Measurements from ENCODE around the gene IMMP2L.
"Not testable (repeated sequence)": the region's sequence is repeated elsewhere in the genome, so short reads cannot be mapped to it uniquely, and the experiment has no call there.

The IMMP2L gene

DNA sequence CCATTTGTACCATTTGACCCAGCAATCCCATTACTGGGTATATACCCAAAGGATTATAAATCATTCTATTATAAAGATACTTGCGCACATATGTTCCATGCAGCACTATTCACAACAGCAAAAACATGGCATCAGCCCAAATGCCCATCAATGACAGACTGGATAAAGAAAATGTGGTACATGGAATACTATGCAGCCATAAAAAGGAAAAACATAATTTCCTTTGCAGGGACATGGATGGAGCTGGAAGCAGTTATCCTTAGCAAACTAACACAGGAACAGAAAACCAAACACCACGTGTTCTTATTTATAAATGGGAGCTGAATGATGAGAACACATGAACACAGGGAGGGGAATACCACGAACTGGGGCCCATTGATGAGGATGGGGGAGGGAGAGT is 310.9 kb downstream of the IMMP2L start:
- DNase-seq = not testable (repeated sequence)

DNA sequence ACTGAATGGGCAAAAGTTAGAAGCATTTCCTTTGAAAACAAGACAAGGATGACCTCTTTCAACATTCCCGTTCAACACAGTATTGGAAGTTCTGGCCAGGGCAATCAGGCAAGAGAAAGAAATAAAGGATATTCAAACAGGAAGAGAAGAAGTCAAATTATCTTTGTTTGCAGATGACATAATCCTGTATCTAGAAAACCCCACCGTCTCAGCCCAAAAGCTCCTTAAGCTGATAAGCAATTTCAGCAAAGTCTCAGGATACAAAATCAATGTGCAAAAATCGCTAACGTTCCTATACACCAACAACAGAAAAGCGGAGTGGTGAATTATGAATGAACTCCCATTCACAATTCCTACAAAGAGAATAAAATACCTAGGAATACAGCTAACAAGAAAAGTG is 312.5 kb downstream of the IMMP2L start:
- DNase-seq = not testable (repeated sequence)

DNA sequence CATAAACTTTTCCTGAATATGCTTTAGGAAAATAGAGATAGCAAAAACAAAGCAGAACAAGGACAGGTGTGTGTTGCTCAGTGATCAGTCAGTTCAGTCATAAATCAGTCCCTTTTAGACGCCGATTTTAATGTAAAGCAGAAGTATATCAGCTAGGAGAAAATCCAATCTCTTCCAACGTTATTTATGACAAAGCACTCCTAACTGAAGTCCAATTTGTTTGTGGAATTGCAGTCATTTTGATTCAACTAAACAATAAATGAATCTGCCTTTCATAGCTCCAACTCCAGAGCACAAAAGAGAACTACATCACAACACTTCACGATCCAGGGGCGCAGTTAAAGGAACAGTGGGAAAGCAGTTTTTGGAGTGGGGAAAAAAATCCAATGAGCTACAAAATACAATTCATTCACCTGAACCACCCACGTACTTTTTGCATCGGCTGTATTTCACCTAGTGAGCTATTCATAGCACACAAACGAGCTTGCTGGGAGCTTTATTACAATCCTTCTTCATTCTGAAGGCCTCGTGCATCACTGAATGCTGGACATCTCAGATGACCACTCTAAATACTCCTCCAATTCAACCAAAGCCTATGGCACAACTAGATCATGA is 320.0 kb downstream of the IMMP2L start:
- DNase-seq = no peak

DNA sequence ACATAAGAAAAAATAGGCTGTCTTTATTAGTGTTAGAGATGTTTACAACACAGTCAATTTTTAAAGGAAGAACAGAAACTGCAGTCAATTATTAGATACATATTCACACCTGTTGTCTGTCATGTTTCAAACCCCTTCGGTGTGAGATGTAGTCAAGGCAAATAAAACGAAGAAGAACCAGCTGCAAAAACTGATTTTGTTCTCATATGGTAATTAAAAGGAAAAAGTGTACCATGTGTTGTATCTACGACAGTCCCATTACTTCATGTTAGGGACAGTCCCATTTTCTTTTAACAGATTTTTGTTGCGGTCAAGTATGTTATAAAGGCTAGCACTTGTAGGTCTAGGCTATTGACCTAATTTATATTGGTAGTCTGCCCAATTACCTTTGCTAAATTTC is 321.9 kb downstream of the IMMP2L start:
- no peak for DNase-seq

DNA sequence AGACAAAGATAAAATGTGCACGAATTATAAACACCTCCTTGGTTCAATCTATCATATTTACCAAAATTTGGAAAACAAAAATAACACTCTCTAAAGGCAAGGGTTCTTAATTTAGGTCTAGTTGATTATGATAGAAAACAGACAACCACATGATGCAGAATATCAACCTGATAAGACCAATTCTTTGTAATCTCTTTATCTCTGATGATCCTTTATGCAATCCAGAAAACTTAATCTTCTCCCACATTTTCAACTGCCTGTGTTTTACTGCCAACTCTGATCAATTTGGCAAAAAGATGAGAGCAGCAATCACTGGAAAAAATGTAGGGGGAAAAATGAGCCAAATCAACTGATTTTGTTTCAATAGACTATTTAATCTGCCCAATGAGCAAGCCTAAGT is 322.9 kb downstream of the IMMP2L start:
- DNase-seq = no peak

DNA sequence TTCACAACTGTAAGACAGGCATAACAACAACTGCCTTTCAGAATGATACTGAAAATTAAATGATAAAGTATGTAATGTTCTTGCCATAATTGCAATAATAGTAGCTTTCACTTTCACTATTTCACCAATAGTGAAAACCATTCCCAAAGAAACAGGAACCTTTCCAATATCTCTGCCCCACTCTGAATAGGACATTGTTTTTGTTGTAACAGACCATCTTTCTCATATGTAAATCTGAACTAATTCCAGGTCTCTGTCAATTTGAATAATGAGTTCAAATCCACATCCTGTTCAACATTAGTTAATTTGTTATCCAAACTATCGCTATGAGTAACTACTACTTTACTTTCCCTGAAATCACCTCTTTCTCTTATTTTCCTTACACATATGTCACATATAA is 323.4 kb downstream of the IMMP2L start:
- DNase-seq = no peak

DNA sequence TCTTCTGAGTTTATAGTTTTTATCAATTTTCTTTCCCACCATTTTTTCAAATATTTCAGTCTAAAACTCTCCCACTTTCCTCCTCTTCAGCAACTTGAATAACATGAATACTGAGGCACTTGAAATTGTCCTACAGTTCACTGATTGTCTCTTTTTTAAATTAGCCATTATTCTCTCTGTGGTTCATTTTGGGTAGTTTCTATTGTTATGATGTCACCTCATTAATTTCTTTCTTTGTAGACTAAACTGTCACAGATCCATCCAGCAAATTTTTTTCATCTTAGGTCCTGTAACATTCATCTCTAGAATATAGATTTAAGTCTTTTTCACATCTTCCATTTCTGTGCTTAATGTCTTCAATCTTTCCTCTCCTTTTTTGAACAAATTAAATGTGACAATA is 326.6 kb downstream of the IMMP2L start:
- no peak for DNase-seq

DNA sequence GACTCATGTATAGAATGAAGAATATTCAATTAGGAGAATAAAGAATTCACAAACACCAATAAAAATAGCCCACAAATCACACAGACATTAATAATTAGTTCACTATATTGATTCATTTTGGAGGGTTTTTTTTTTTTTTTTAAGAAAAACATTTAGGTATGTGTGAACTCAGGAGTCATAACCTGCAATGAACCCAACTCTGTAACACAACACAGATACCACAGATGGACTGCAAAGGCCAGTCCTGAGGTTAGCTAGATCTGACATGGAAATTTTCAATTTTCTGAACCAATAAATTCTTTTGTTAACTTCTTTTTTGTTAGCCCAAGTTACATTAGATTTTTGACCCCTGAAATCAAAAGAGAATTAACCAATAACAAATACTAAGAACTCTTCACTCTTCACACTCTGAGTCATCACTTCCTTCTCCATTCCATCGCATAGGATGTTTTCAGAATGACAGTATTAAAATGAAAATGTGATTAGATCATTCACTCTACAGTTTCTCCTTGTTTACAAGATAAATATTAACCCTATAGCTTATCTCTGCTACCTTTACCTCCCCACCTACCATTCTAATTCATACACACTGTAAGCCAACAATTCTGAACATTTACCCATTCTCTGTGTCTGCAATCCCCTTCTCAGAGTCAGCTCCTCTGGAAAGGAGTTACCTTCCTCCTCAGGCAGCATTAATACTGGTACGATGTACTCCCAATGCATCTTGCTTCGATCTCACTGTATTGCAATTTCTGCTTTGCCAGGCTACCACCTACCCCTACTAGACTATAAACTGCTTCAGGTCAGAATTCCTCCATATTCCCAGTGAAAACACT is 329.8 kb downstream of the IMMP2L start:
- no peak for DNase-seq

DNA sequence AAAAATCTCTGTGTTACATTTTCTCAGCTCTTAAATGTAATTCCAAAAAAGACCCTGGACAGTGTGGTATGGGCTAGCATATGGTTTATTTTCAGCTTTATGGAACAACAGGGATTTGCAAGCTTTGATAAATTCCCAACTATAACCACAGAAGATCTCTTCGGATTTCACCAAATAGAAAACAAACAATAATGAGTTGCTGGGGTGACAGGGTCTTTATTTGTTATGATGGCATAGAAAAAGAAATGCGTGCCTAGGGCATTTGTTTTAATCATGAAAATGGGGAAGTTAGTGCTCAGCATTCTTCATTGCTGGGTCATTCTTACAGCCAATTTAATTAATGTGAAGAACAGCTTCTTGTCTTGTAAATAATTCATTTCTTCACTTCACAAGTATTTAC is 332.4 kb downstream of the IMMP2L start:
- no peak for DNase-seq

DNA sequence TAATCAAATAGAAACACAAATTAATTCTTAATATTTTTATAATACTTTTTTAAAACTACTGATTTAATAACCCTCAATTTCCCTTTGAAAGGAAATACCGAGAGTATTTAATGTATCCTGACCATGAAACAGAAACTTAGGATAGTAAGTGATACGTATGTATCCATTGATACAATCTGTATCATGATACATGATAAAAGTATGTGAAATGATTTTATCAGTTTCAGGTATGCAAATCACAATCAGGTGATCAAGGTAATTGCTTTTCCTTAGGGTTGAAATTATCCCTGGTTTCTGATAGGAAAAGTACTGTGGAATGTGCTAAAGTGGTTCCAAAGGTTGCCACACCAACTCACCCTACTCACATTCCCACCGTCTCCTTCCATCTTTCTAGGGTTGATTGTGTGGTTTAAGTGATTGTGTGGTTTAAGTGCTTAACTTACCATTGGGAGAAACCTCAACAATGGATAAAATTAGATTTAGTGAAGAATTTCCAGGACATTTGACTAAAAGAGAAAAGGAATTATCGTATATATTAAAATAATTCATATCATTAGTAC is 333.0 kb downstream of the IMMP2L start:
- no peak for DNase-seq

DNA sequence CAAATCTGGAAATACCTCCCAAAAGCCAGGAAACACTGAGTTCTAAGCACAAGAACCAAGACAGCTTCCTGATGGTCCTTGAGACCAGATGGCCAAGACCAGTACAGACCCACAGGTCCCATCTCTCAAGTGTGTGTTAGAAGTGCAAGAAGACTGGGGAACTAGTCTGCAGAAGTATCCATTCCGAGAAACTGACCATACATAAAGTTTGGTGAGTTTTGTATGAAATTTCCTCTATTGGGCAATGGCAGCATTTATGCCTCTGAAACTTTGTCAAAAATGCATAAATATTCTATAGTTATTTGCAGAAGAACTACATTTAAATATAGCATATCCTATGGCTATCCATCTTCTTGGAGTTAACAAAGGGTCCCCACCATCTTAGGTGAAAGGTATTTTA is 333.9 kb downstream of the IMMP2L start:
- DNase-seq = no peak

DNA sequence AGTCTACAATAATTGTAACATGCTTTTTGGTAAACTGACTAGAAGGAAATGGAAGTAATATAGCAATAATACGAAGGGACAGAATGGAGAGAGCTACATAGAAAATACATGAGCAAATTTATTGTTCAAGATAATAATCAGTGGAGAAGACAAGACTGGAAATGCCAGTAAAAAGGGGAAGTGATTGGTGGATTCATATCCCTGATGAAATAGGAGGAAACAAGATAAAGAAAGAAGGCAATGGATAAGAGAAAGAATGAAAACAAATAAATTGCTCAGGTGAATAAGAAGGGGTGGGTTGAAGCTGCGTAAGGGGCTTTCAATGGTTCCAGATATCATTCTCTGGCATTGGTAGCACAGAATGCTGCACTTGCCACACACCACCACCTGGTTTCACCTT is 335.5 kb downstream of the IMMP2L start:
- no peak for DNase-seq

DNA sequence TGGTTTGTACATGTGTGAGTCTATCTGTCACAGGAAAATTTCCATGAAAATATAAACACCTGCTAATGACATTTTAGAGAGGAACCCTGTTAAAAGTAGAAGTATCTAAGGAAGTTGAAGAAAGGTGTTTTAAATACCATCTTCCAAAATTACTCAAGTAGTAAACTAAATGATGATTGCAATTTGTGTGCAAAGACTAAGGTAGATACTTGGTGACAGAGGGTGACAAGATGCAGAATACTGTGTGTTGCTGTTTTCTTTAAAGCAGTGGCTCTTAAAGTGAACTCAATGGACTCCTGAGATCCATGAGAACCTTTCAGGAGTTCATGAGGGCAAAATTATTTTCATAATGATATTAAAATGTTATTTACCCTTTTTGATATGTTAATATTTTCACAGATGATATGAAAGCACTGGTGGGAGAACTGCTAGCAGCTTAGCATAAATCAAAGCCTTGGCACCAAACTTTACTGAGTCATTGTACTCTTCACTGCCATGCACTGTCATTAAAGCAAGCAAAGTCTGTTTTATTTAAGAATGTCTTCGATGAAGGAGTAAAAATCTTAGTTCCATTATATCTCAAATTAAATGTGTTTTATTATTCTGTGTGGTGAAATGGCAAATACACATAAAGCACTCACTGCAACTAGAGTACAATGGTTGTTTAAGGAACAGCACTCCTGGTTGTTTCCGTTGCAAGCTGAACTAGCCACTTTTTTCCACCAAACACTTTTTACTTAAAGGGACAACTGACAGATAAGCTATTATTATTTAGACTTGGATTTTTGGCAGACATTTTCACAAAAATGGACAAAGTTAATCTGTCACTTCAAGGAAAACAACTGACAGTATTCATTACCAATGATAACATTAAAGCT is 337.7 kb downstream of the IMMP2L start:
- no peak for DNase-seq

DNA sequence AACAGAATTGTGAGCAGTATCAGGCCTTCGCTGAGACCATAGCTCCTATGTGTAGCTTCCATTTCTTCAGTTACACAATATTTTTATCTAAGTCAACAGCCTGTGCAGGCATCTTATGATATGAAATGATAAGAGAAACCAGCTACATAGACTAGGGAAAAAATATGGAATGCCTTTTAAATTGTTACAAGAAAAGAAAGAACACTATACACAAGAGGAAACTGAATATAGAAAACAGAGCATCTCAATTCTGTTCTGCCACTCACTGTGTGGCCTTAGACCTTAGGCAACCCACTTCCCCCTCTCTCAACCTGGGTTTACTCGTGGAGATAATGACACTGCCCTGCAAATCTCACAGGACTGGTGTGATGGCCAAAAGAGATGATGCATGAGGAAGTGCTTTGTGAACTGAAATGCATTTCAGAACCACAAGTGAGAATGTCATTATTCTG is 338.5 kb downstream of the IMMP2L start:
- DNase-seq = no peak

DNA sequence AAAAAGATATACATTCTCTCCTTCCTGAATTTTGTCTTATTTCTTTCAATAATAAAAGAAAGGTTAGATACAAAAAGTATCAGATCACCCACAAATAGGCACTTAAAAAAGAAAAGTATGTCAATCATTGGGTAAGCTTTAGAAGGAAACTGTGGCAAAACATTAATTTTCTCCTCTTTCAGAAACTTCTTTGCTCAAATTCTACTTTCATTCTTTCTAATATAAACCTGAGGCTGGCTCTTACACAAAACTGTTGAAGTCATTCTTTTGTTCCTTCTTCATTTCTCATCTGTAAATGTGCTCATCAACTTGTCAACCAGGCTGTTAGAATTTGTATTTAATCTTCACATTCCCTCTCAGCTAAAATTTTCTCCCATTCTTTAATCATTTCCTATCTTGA is 346.7 kb downstream of the IMMP2L start:
- DNase-seq = no peak

DNA sequence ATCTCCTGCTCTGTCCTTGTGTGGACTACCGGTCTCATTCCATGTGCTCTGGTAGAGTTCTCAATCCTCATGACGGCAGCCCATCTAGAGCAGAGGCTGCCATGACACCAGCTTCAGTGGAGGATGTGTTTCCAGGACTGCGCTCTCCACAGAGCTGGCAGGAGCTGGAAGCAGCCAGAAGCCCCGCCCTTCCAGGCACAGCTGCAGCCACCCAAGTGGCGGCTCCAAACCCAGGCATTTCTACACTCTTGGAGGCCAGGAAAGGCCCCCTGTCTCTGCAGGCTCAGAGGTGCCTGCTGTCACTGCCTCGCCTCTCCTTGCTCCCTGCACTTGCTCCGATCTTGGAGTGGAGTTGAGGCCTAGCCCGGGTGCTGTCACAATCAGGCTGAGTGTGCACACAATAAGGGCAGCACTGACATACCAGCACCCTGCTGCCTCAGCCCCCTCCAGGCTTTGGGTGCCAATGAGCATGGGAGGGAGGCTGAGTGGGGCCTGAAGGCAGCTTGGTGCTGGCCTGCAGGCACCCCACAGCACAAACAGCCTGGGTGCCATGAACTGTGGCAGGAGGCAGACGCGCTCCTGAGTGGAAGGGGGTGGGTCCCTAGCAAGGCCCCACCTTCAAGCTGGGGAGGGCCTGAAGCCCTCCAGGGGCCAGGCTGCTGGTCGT is 349.3 kb downstream of the IMMP2L start:
- no peak for DNase-seq

DNA sequence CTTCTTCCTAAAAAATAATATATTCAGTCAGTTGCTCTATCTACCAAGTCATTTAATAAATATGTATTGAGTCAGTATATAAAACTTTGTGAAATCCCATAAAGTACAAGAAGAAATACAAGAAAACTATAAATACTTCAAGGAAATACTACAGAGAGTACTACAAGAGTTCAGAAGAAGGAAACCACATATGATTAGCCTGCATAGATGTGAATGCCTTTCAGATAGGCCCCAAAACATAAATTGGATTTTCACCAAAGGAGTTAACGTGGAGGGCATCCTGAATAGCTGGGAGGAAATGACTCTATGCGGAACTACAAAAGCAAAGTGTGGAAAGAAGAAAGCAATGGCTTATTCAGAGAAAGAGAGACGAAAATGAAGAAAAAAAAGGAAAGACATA is 351.3 kb downstream of the IMMP2L start:
- DNase-seq = no peak

DNA sequence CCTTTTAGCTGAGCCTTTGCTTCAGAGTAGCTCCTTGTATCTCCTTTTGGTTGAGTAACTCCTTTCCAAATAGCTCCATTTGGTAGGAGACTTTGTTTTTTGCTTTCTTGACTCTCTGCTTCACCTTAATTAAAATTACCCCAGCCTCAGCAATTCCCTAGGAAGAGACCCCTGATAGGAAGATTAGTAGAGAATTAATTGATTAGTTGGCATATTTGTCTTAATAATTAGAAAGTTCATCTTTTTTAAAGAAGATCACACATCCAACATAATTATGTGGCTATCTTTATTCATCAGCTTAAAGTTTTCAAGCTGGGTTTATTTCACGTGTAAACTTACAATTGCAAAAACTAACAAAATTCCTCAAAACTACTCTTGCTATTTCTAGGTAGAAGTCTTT is 352.2 kb downstream of the IMMP2L start:
- no peak for DNase-seq

DNA sequence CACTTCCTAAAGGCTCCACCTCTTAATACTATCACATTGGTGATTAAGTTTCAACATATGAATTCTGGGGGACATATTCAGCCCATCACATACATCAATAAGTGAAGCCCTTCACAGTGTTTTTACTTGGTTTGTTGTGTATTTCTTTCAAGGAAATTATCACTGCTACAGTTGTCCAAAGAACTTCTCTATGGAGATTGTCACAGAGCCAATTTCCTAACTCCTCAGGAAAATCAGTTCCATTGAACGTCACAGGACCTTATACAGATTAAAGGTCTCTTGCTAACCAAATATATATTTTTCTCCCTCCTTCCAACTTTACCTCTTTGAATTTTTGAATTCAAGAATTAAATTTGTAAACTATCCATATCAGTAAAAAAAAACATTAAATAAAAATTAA is 357.0 kb downstream of the IMMP2L start:
- DNase-seq = no peak

DNA sequence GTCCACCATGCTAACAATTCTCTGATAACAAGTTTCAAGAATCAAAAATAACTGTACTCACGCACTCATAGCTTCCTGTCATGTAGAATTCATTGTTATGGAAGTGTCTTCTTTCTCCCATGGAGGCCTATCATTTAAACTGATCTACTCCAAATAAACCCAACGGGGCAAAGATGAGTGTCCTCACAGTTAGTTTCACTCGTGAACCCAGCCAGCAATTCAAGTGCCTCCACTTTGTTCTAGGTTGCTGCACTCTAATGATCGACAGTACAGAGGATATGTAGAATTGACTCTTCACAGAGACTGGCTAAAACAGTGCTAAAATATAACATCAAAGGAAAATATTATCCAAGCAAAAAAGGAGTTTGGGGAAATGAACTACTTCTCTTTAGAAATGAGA is 360.0 kb downstream of the IMMP2L start:
- no peak for DNase-seq

DNA sequence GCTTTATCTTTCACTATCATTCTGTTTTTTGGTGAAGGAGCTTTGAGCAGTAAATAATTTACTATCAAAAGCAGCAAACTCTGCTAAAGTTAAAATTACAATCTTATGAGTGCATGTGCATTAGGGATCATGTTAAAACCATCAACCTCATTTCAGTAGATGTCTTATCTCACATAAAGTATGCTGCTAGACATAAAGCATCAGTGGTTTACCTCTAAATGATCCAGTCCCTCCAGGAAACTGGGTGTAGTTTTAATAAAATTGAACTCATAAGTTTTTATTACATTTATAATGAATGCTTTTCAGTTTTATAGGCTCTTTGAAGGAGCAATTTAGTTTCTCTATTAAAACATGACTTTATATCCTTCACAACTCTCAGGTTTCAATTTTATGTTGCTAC is 362.6 kb downstream of the IMMP2L start:
- no peak for DNase-seq

DNA sequence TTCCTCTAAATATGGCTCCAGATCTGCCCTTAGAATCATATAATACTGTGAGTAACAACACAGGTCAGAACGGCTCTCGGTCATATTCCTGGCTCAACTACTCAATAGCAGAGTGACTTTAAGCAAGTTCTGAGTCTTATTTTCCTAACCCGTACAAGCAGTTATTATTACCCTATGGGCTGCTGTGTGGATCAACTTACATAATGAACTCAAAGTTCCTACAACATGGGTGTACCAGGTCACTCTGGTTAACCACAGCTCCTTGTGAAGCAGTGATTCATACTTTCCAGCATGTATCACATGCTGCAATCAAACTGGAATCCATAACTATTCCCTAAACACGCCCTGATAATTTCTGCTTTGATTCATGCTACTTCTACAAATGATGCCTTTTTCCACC is 364.0 kb downstream of the IMMP2L start:
- no peak for DNase-seq

DNA sequence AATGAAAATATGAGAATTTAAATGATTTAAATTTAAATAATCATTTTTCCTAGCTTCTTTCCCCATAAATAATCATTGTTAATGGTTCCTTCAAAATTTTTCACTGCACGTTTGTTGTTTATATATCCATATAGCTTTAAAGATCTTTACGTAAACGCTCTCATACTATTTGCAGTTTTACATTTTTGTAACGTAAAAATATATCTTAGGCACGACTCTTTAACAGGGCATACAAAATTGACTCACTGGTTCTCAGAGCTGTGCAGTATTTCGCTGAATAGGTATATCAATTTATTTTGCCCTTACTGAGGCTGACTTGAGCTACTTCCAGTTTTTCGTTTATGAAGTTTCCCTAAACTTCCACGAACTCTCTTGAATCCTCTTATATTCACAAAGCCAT is 365.6 kb downstream of the IMMP2L start:
- DNase-seq = no peak

Data from activated CD4-positive, CD25-positive, alpha-beta regulatory T cell (primary cell).